H1 (cell line): Measurements from ENCODE around the gene POU4F1. TPM values are rescaled to one million over a fixed set of nuclear protein-coding genes. Genes with fewer than 3 reads are reported as not detected.

Source experiments
- BACH1 ChIP-seq: IDR thresholded peaks from 2 replicates; pipeline ENCODE4 v1.6.1; 2012; ENCODE audit warnings: low read length, improper control_type of control experiment
- BCL11A ChIP-seq, 2 experiments: IDR thresholded peaks; one replicate each; pipeline ENCODE4 v1.6.1; 2011; ENCODE audit warnings: low read depth in 2 of 2, low read length in 2 of 2, mild to moderate bottlenecking in 2 of 2
- CTCF ChIP-seq, 3 experiments: IDR thresholded peaks; 1 replicate in 2 of 3; 2 replicates in 1 of 3; pipeline versions ENCODE4 v1.5.1 to v1.6.1; 2011; ENCODE audit warnings: low read length in 3 of 3, mild to moderate bottlenecking in 3 of 3, inconsistent platforms in 2 of 3, low read depth in 1 of 3, moderate library complexity in 1 of 3; ENCODE audit not compliant: insufficient read depth in 1 of 3; ENCODE audit errors: control extremely low read depth in 1 of 3
- GABPA ChIP-seq: IDR thresholded peaks from 2 replicates; pipeline ENCODE4 v1.6.1; 2011; ENCODE audit warnings: mild to moderate bottlenecking, low read length, moderate library complexity, borderline replicate concordance; ENCODE audit not compliant: insufficient read depth
- HDAC2 ChIP-seq, 2 experiments: fragments of 300-600 bp in 1 of 2; sonication (generic) in 1 of 2; IDR thresholded peaks; 2 replicates each; pipeline ENCODE4 v1.6.1; 2011 to 2012; ENCODE audit warnings: low read depth in 2 of 2, low read length in 2 of 2, mild to moderate bottlenecking in 2 of 2, moderate library complexity in 2 of 2, borderline replicate concordance in 1 of 2, inconsistent platforms in 1 of 2
- JUN ChIP-seq: IDR thresholded peaks from 2 replicates; pipeline ENCODE4 v1.6.1; 2011; ENCODE audit warnings: low read depth, mild to moderate bottlenecking, improper control_type of control experiment, low read length
- MAX ChIP-seq: IDR thresholded peaks from 2 replicates; pipeline ENCODE4 v1.6.1; 2012; ENCODE audit warnings: inconsistent platforms
- RFX5 ChIP-seq: IDR thresholded peaks from 2 replicates; pipeline ENCODE4 v1.6.1; 2011; ENCODE audit warnings: low read depth, low read length, improper control_type of control experiment, borderline replicate concordance
- SP2 ChIP-seq: IDR thresholded peaks from 2 replicates; pipeline ENCODE4 v1.6.1; 2012; ENCODE audit warnings: mild to moderate bottlenecking, low read length, inconsistent platforms
- SUZ12 ChIP-seq: fragments of 200-600 bp; sonication (generic); IDR thresholded peaks from 2 replicates; pipeline ENCODE4 v1.6.1; 2012; ENCODE audit warnings: mild to moderate bottlenecking, inconsistent platforms, low read length, moderate library complexity, mixed read lengths
- TAF7 ChIP-seq: optimal IDR thresholded peaks from 2 replicates; pipeline ENCODE3; 2011; ENCODE audit warnings: low read depth, mild to moderate bottlenecking, inconsistent platforms, low read length, moderate library complexity, borderline replicate concordance
- TCF12 ChIP-seq: IDR thresholded peaks from 2 replicates; pipeline ENCODE4 v1.6.1; 2011; ENCODE audit warnings: low read depth, mild to moderate bottlenecking, low read length
- TEAD4 ChIP-seq: IDR thresholded peaks from 2 replicates; pipeline ENCODE4 v1.6.1; 2012; ENCODE audit warnings: low read depth, low read length, inconsistent platforms, mixed read lengths
- polyA plus RNA-seq, 7 experiments: library from polyadenylated mRNA; depleted of rRNA in 3 of 7; stranded (reverse) in 5 of 7; unstranded in 2 of 7; fragments of >200 nt in 5 of 7; fragments of 200-250 nt in 2 of 7; gene quantifications; 1 replicate in 5 of 7; 2 replicates in 1 of 7; 4 replicates in 1 of 7; pipeline versions ENCODE4 v1.2.1 to v1.2.3, GENCODE V29; 2011 to 2013; ENCODE audit warnings: missing spikeins in 2 of 7, mixed read lengths in 2 of 7
- total RNA-seq: library from RNA; stranded (reverse); fragmentation: NEBNext Ultra II Directional; extraction: Animal tissue kit (Norgen Biotek cat#: 25700); gene quantifications from 2 replicates; pipeline ENCODE4 v1.2.1, GENCODE V29; 2021

Gene POU4F1
- total and polyA plus RNA-seq, 2 of the 8 experiments (the other 6 are each of a cell fraction or from before 2014, with no cell fraction given): 0.09 to 0.32 TPM

GRCh38 chr13:78606471-78607408, 3.4 kb upstream of the POU4F1 start (continued):
- TF ChIP-seq CTCF (IDR thresholded peaks at IDR 0.05; ENCODE audit: control extremely low read depth in 1 of 3, insufficient read depth in 1 of 3, low read depth in 1 of 3, low read length in 3 of 3) (no peak), BACH1 (no peak), SUZ12 (peak; percentile 84; the same call in 1 of the 2 replicates), TEAD4 (no peak), HDAC2 (IDR thresholded peaks at IDR 0.05; ENCODE audit: borderline replicate concordance in 1 of 2, low read depth in 2 of 2, low read length in 2 of 2) (no peak), TAF7 (no peak), JUN (no peak), MAX (no peak), GABPA (no peak), BCL11A (IDR thresholded peaks at IDR 0.05; ENCODE audit: low read depth in 2 of 2, low read length in 2 of 2) (no peak), RFX5 (no peak), TCF12 (no peak), SP2 (no peak)
